ENCODE data around the gene MBD6. TPM values are rescaled to one million over a fixed set of nuclear protein-coding genes. Genes with fewer than 3 reads are reported as not detected.

MBD6 gene
- total RNA-seq, 1 donor from 2014 or later: 63.3 TPM

DNA sequence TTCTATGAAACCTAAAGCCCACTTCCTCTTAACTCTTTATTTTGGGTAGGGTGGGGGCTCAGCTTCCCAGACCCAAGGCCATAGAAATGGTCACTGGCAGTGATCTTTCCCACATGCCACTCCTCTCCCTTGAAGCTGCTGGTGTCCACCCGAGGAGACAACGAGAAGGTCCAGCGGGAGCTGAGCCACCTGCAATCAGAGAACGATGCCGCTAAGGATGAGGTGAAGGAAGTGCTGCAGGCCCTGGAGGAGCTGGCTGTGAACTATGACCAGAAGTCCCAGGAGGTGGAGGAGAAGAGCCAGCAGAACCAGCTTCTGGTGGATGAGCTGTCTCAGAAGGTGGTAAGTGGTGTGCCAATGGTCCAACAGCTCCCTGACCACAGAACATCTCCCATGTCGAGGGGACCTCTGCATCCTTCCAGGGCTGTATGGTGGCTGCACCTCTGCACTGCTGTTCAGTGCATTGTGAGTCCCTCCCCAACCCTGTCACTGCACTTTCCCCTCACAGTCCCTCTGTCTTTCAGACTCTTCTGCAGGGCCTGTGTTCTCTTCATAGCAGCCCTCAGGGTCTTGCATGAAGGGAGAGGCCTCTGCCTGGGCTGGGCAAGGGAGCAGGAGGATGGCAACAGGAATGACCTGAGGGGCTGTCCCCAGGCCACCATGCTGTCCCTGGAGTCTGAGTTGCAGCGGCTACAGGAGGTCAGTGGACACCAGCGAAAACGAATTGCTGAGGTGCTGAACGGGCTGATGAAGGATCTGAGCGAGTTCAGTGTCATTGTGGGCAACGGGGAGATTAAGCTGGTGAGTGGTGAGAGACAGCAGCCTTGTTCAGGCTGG is 49.5 kb downstream of the MBD6 start:
- H3K4me1 Mint-ChIP-seq (ENCODE audit: low read depth): no peaks in the 10 kb centered on the region
- peaks cover 2% of the 10 kb centered on the region for H3K36me3 Mint-ChIP-seq (ENCODE audit: low read depth)
- no peak for DNase-seq (ENCODE audit: low spot score)
- H3K27ac Mint-ChIP-seq: no peak overlapping the region
- no peak overlapping the region for H3K4me3 Mint-ChIP-seq
- no peaks in the 10 kb centered on the region for H3K9me3 Mint-ChIP-seq
- H3K27me3 Mint-ChIP-seq (ENCODE audit: insufficient read depth): no peaks in the 10 kb centered on the region
- intact Hi-C loops (cut with micrococcal nuclease): no loop called here

DNA sequence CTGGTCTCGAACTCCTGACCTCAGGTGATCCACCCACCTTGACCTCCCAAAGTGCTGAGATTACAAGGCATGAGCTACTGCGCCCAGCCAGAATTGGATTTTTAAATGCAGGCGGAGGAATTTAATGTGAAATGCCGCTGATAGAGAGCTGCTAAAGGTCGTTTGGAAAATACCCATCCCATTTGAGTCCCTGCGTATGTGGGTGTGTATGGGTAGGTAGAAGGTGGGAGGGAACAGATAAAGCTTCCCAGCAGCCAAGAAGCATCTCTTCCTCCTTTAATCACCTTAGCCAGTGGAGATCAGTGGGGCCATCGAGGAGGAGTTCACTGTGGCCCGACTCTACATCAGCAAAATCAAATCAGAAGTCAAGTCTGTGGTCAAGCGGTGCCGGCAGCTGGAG is 52.2 kb downstream of the MBD6 start:
- DNase-seq (ENCODE audit: low spot score): no peak
- no peaks in the 10 kb centered on the region for H3K4me1 Mint-ChIP-seq (ENCODE audit: low read depth)
- intact Hi-C loops (cut with micrococcal nuclease): no loop called here
- peaks cover 2% of the 10 kb centered on the region for H3K27me3 Mint-ChIP-seq (ENCODE audit: insufficient read depth)
- no peak overlapping the region for H3K4me3 Mint-ChIP-seq
- no peak overlapping the region for H3K27ac Mint-ChIP-seq
- H3K36me3 Mint-ChIP-seq (ENCODE audit: low read depth): peaks cover 3% of the 10 kb centered on the region
- H3K9me3 Mint-ChIP-seq: no peaks in the 10 kb centered on the region

DNA sequence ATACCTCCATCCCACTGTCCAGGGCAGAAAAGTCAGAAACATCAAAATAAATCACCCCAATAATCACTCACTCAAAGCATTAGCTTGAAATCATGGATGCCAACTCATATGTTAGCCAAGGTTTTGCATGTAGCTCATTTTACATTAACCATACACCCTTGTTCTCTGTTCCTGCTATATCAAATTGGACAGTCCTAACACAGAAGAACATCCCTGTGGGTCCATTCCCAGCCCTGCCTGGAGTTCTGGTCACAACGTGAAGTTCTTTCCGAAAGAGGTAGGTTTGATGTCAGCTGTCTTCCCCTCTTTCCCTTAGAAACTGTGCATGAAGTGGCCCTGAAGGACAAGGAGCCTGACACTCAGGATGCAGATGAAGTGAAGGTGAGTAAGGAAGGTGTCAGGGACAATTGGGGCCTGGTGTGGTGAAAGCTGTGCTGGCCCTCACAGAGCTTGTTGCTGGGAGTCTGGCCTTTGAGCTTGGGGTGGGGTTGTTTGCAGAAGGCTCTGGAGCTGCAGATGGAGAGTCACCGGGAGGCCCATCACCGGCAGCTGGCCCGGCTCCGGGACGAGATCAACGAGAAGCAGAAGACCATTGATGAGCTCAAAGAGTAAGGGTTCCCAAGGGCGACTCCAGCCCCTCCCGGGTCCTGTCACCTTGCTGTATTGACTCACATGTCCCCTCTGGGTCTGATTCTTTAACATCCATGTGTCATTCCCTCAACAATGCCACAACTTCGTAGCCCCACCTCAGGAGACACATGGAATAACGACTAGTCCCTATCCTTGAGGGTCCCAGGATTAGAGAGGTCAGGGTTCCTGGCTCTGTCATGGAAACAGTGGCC is 53.4 kb downstream of the MBD6 start:
- Mint-ChIP-seq H3K27me3 (ENCODE audit: insufficient read depth) (peaks cover 2% of the 10 kb centered on the region), H3K4me1 (ENCODE audit: low read depth) (no peaks in the 10 kb centered on the region), H3K27ac (no peak overlapping the region), H3K4me3 (no peak overlapping the region), H3K36me3 (ENCODE audit: low read depth) (peaks cover 3% of the 10 kb centered on the region), H3K9me3 (no peaks in the 10 kb centered on the region)
- no peak for DNase-seq (ENCODE audit: low spot score)
- intact Hi-C loops (cut with micrococcal nuclease): no loop called here

DNA sequence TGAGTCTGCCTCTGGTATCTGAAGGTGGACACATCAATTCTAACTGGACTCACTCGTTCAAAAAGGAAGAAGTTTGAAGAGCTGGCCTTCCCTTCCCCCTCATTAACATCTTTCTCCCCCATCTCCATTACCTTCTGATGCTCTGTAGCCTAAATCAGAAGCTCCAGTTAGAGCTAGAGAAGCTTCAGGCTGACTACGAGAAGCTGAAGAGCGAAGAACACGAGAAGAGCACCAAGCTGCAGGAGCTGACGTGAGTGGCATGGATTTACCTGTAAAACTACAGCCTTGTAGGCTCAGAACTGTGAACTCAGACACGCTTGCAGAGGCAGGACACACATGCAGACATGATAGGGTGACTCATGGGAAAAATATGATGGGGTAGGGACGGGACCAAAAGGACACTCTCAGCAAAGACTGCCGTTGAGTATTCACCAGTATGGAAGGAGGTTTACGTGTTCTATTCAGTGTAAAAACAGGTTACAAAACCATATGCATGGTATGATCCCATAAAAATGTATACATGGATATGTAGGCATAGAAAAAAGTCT is 54.1 kb downstream of the MBD6 start:
- H3K27ac Mint-ChIP-seq: no peak overlapping the region
- H3K4me3 Mint-ChIP-seq: no peak overlapping the region
- no peaks in the 10 kb centered on the region for H3K9me3 Mint-ChIP-seq
- peaks cover 3% of the 10 kb centered on the region for H3K36me3 Mint-ChIP-seq (ENCODE audit: low read depth)
- no peaks in the 10 kb centered on the region for H3K4me1 Mint-ChIP-seq (ENCODE audit: low read depth)
- no peak for DNase-seq (ENCODE audit: low spot score)
- peaks cover 2% of the 10 kb centered on the region for H3K27me3 Mint-ChIP-seq (ENCODE audit: insufficient read depth)
- intact Hi-C loops (cut with micrococcal nuclease): no loop called here

DNA sequence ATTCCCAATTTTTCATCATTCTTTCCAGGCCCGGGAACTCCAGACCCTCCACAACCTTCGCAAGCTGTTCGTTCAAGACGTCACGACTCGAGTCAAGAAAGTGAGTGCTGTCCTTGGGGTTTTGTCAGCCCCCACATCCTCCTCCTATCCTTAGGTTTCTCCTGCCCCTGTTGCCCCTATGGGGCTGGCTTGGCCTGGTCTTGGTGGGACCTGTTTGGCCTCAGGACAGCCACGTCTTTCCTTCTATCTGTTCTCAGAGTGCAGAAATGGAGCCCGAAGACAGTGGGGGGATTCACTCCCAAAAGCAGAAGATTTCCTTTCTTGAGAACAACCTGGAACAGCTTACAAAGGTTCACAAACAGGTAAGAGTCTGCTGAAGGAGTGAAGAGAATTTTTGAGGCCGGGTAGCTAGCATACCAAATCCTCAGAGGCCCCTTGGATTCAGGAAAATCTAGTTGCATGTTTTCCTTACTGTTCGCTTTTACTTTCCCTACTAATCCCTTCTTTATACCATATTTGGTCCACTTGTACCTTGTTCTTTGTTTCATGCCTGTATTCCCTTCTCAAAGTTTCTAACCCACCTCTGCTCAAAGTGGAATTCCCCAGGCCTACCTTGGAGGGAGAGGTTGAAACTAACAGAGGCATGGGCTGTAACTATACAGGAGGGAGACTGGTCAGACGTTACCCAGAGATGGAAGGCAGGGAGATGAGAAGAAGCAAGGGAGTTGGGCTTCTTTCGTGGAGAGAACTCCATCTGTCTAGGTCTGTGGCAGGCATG is 55.5 kb downstream of the MBD6 start:
- peaks cover 2% of the 10 kb centered on the region for H3K4me1 Mint-ChIP-seq (ENCODE audit: low read depth)
- H3K36me3 Mint-ChIP-seq (ENCODE audit: low read depth): peaks cover 3% of the 10 kb centered on the region
- H3K27me3 Mint-ChIP-seq (ENCODE audit: insufficient read depth): peaks cover 2% of the 10 kb centered on the region
- DNase-seq (ENCODE audit: low spot score): no peak
- H3K27ac Mint-ChIP-seq: no peak overlapping the region
- no peaks in the 10 kb centered on the region for H3K9me3 Mint-ChIP-seq
- intact Hi-C loops (cut with micrococcal nuclease): no loop called here
- H3K4me3 Mint-ChIP-seq: no peak overlapping the region

DNA sequence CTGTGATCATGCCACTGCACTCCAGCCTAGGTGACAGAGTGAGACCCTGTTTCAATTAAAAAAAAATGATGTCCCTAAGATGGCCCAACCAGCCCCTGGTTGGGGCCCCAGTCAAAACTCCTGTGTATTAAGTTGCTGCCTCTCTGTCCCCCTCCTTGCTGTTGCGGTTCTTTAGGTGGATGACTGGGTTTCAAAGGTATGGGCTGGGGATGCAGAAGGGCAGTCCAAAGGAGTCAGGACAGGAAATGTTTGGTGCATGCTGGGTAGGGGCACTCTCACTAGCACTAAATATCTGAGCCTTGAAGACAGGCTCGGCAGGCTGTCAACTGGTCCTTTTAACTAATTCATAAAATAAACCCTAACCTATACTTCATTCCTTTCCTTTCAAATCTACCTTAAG is 56.4 kb downstream of the MBD6 start:
- H3K36me3 Mint-ChIP-seq (ENCODE audit: low read depth): peaks cover 3% of the 10 kb centered on the region
- peaks cover 7% of the 10 kb centered on the region for H3K4me1 Mint-ChIP-seq (ENCODE audit: low read depth)
- no peak overlapping the region for H3K27ac Mint-ChIP-seq
- H3K27me3 Mint-ChIP-seq (ENCODE audit: insufficient read depth): peaks cover 5% of the 10 kb centered on the region
- H3K9me3 Mint-ChIP-seq: no peaks in the 10 kb centered on the region
- H3K4me3 Mint-ChIP-seq: no peak overlapping the region
- intact Hi-C loops (cut with micrococcal nuclease): no loop called here
- no peak for DNase-seq (ENCODE audit: low spot score)

Other genes starting within 250 kb of the MBD6 start
- gene R3HDM2, start 91.8 kb upstream of the MBD6 start, total RNA-seq: 39.0 and 44.6 TPM in 2 replicates
- gene INHBC, start 88.0 kb upstream of the MBD6 start, total RNA-seq: 0.15 TPM in 1 of 2 replicates, not detected in the other
- gene INHBE, start 67.5 kb upstream of the MBD6 start, total RNA-seq: 0.22 and 0.41 TPM in 2 replicates
- 1.5 and 2.5 TPM in 2 replicates for gene GLI1, start 63.0 kb upstream of the MBD6 start, total RNA-seq
- gene ARHGAP9, start 43.0 kb upstream of the MBD6 start, total RNA-seq: 102 TPM in 2 replicates
- gene MARS1, start 34.8 kb upstream of the MBD6 start, total RNA-seq: 283 and 318 TPM in 2 replicates
- gene DDIT3, start 2.3 kb upstream of the MBD6 start, total RNA-seq: 17.8 and 18.1 TPM in 2 replicates
- 78.6 and 83.5 TPM in 2 replicates for gene DCTN2, start 24.4 kb downstream of the MBD6 start, total RNA-seq
- 2.4 TPM in 2 replicates for gene KIF5A, start 27.2 kb downstream of the MBD6 start, total RNA-seq
- 22.8 and 25.7 TPM in 2 replicates for gene PIP4K2C, start 68.4 kb downstream of the MBD6 start, total RNA-seq
- 16.8 and 18.5 TPM in 2 replicates for gene DTX3, start 82.0 kb downstream of the MBD6 start, total RNA-seq
- gene ARHGEF25, start 88.6 kb downstream of the MBD6 start, total RNA-seq: 0.60 and 1.5 TPM in 2 replicates
- gene B4GALNT1, start 110.4 kb downstream of the MBD6 start, total RNA-seq: 4.4 and 4.6 TPM in 2 replicates
- gene OS9, start 171.3 kb downstream of the MBD6 start, total RNA-seq: 99.6 and 100.0 TPM in 2 replicates
- gene AGAP2, start 215.9 kb downstream of the MBD6 start, total RNA-seq: 31.5 and 33.4 TPM in 2 replicates
- gene TSPAN31, start 222.2 kb downstream of the MBD6 start, total RNA-seq: 24.0 and 24.5 TPM in 2 replicates
- gene CDK4, start 229.5 kb downstream of the MBD6 start, total RNA-seq: 218 and 227 TPM in 2 replicates
- gene MARCHF9, start 232.3 kb downstream of the MBD6 start, total RNA-seq: 21.2 and 21.8 TPM in 2 replicates
- gene CYP27B1, start 244.3 kb downstream of the MBD6 start, total RNA-seq: 9.0 and 9.9 TPM in 2 replicates
- 89.7 and 90.0 TPM in 2 replicates for gene METTL1, start 249.3 kb downstream of the MBD6 start, total RNA-seq
- 4.5 and 5.4 TPM in 2 replicates for gene EEF1AKMT3, start 249.8 kb downstream of the MBD6 start, total RNA-seq

All from activated T-helper 1 cell treated with anti-CD3 and anti-CD28 coated beads, Interleukin-12 subunit alpha, Interleukin-12 subunit beta, Interleukin-2, Interleukin-4 antibody, amounts not matched to agents 30 ng/mL and 10 ng/mL and 1 ng/mL, durations not matched to agents 14 hours and 24 hours and 36 hours (primary cell).